Germinal center (tissue), 1 donor: ENCODE results near the gene BRD1.
"Not testable (repeated sequence)": the region's sequence is repeated elsewhere in the genome, so short reads cannot be mapped to it uniquely, and the experiment has no call there.

ENCODE experiments used
- DNase-seq: peaks from one replicate; pipeline ENCODE4 v3.0.0; 2012; ENCODE audit warnings: mixed read lengths, low spot score

BRD1 gene

GRCh38 chr22:49783036-49783746 is 44.5 kb downstream of the BRD1 start:
- DNase-seq = no peak

- not testable (repeated sequence) for DNase-seq
These were observed 45.8 kb downstream of the BRD1 start for GRCh38 chr22:49781886-49782285.

GRCh38 chr22:49781289-49781782 is 46.3 kb downstream of the BRD1 start:
- no peak for DNase-seq

- DNase-seq = no peak
These were observed 46.9 kb downstream of the BRD1 start for GRCh38 chr22:49780698-49781288.

- no peak for DNase-seq
These were observed 47.6 kb downstream of the BRD1 start for GRCh38 chr22:49779853-49780697.

- no peak for DNase-seq
These were observed 48.5 kb downstream of the BRD1 start for GRCh38 chr22:49779211-49779610.

GRCh38 chr22:49777569-49778249 is 50.0 kb downstream of the BRD1 start:
- no peak for DNase-seq

GRCh38 chr22:49776891-49777290 is 50.8 kb downstream of the BRD1 start:
- DNase-seq = no peak

GRCh38 chr22:49775867-49776511 is 51.7 kb downstream of the BRD1 start:
- DNase-seq = no peak

- DNase-seq = no peak
These were observed 52.3 kb downstream of the BRD1 start for GRCh38 chr22:49775191-49775866.

- no peak for DNase-seq
These were observed 53.0 kb downstream of the BRD1 start for GRCh38 chr22:49774499-49775151.

GRCh38 chr22:49774046-49774445 is 53.6 kb downstream of the BRD1 start:
- no peak for DNase-seq

GRCh38 chr22:49773531-49773930 is 54.1 kb downstream of the BRD1 start:
- DNase-seq = no peak

- DNase-seq = no peak
These were observed 55.0 kb downstream of the BRD1 start for GRCh38 chr22:49772692-49773091.

- no peak for DNase-seq
These were observed 56.2 kb downstream of the BRD1 start for GRCh38 chr22:49771266-49772065.

GRCh38 chr22:49770547-49771265 is 57.0 kb downstream of the BRD1 start:
- no peak for DNase-seq

- DNase-seq = no peak
These were observed 57.8 kb downstream of the BRD1 start for GRCh38 chr22:49769691-49770546.
